ENCODE data around the gene MTAP.

DNA sequence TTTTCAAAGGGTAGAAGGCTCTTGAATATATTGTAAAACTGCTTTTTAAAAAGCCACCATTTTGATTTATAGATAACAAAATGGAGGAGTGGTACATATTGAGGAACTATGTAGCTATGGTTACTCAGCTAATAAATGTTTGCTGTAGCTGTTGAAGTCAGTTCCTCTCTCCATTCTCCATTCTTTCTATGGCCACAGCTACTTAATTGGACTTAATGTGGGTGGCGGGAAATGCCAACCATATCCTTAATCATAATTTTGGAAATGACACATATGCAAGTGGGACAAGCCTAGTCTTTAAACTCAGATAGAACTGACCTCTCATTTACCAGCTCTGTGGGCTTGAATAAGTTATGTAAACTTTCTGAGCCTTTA, 181.1 kb downstream of the MTAP start:
- TF ChIP-seq, protein P1, sequence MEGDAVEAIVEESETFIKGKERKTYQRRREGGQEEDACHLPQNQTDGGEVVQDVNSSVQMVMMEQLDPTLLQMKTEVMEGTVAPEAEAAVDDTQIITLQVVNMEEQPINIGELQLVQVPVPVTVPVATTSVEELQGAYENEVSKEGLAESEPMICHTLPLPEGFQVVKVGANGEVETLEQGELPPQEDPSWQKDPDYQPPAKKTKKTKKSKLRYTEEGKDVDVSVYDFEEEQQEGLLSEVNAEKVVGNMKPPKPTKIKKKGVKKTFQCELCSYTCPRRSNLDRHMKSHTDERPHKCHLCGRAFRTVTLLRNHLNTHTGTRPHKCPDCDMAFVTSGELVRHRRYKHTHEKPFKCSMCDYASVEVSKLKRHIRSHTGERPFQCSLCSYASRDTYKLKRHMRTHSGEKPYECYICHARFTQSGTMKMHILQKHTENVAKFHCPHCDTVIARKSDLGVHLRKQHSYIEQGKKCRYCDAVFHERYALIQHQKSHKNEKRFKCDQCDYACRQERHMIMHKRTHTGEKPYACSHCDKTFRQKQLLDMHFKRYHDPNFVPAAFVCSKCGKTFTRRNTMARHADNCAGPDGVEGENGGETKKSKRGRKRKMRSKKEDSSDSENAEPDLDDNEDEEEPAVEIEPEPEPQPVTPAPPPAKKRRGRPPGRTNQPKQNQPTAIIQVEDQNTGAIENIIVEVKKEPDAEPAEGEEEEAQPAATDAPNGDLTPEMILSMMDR (IDR thresholded peaks at IDR 0.05; ENCODE audit: borderline replicate concordance, extremely low read depth, low read length, poor library complexity, severe bottlenecking), result no peak
- TF ChIP-seq EZH2 (IDR thresholded peaks at IDR 0.05; ENCODE audit: borderline replicate concordance, low read depth, low read length, severe bottlenecking), result no peak
